ENCODE results near the gene ZBTB42.

DNA sequence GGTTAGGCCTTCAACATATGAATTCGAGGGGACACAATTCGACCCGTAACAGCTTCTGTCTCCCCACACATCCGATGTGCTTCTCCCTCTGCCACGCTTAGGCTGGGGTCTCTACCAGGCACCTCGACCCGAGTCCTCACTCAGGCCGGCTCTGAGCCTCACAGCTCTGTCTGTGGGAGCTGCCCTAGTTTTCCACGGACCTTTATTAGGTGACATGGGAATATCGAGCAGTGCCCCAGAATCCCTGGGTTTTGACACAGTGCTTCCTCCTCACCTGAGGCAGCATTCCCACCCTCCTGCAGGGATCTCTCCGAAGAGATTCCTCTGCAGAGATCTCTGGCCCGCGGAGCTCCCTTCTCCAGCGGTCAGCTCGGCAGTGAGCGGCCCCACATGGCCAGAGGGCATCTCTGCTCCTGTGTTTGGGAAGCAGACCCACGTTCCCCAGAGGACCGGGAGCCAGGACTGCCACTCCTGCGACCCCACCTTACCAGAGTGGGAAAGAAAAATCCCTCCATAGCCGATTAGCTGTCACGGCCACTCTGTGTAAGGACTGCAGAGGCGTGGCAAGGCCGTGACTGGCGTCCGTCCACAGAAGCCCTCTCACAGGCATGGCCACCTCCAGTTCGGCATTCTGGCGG is 21.2 kb downstream of the ZBTB42 start:
- TF ChIP-seq CTCF (IDR thresholded peaks at IDR 0.05) (no peak), POLR2A (IDR thresholded peaks at IDR 0.05) (no peak)
